ENCODE measurements around the gene XYLT1.

DNA sequence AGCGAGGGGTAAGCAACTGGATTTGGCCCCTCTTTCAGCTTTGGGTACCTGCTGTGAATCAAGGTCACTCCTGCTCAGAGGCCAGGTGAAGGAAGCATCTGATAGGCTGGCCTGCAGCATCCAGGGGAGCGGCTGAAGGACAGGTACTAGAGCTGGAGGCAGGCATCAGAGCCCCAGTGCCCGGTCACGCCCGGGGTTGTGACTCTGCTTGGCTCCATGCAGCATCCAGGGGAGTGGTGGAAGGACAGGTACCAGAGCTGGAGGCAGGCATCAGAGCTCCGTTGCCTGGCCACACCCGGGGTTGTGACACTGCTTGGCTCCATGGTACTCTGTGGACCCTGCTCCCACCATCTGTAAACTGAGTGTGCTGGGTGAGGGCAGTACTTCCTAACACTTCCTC lies 189.7 kb downstream of the XYLT1 start:
- TF ChIP-seq, protein P1, sequence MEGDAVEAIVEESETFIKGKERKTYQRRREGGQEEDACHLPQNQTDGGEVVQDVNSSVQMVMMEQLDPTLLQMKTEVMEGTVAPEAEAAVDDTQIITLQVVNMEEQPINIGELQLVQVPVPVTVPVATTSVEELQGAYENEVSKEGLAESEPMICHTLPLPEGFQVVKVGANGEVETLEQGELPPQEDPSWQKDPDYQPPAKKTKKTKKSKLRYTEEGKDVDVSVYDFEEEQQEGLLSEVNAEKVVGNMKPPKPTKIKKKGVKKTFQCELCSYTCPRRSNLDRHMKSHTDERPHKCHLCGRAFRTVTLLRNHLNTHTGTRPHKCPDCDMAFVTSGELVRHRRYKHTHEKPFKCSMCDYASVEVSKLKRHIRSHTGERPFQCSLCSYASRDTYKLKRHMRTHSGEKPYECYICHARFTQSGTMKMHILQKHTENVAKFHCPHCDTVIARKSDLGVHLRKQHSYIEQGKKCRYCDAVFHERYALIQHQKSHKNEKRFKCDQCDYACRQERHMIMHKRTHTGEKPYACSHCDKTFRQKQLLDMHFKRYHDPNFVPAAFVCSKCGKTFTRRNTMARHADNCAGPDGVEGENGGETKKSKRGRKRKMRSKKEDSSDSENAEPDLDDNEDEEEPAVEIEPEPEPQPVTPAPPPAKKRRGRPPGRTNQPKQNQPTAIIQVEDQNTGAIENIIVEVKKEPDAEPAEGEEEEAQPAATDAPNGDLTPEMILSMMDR (tag by site-specific recombination; IDR thresholded peaks at IDR 0.05), result no peak
- TF ChIP-seq, protein P2, sequence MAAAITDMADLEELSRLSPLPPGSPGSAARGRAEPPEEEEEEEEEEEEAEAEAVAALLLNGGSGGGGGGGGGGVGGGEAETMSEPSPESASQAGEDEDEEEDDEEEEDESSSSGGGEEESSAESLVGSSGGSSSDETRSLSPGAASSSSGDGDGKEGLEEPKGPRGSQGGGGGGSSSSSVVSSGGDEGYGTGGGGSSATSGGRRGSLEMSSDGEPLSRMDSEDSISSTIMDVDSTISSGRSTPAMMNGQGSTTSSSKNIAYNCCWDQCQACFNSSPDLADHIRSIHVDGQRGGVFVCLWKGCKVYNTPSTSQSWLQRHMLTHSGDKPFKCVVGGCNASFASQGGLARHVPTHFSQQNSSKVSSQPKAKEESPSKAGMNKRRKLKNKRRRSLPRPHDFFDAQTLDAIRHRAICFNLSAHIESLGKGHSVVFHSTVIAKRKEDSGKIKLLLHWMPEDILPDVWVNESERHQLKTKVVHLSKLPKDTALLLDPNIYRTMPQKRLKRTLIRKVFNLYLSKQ (tag by site-specific recombination; IDR thresholded peaks at IDR 0.05; ENCODE audit: borderline replicate concordance), result no peak
- TF ChIP-seq ZNF549 (tag by site-specific recombination; IDR thresholded peaks at IDR 0.05), result no peak
- TF ChIP-seq ZNF341 (tag by site-specific recombination; IDR thresholded peaks at IDR 0.05; ENCODE audit: low read depth), result no peak
- no peak for TF ChIP-seq TCF7L2 (IDR thresholded peaks at IDR 0.05; ENCODE audit: borderline replicate concordance, low read depth, low read length)

Data from HEK293 (cell line).